GM21367 (cell line): ENCODE results near the gene ARHGAP26.
"Not testable (repeated sequence)": the region's sequence is repeated elsewhere in the genome, so short reads cannot be mapped to it uniquely, and the experiment has no call there.

ENCODE experiments used
- ATAC-seq: cut with Tn5 transposase; IDR thresholded peaks from one replicate; pipeline ENCODE4 v1.9.1; 2021; ENCODE audit not compliant: unreplicated experiment

ARHGAP26 gene

DNA sequence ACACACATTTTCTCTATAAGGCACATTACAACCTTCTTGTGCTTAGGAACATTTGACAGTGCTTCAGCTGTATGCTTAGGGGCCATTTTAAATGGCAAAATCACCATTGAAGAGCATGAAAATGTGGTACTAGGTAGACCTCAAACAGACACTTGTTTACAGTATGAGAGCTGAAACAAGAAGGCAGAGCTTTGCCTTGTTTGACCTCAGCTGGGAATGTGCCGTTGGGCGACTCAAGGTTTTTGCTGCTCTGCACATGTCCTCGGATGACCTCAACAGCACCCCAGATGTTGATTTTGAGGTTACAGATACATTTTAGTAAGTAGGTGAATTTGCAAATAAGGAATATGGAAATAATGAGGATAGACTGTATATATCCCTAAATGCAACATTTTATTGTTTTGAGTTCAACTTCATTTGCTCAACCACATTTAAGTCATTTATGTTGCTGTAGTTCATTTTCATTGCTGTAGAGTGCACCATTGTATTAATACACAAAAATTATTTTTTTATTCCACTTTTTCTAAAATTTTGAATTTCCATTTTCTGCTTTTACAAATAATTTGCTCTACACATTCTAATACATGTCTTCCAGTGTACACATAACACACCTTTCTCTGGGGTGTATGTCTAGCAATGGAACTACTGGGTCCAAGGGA lies 426.6 kb downstream of the ARHGAP26 start:
- ATAC-seq, result no peak

DNA sequence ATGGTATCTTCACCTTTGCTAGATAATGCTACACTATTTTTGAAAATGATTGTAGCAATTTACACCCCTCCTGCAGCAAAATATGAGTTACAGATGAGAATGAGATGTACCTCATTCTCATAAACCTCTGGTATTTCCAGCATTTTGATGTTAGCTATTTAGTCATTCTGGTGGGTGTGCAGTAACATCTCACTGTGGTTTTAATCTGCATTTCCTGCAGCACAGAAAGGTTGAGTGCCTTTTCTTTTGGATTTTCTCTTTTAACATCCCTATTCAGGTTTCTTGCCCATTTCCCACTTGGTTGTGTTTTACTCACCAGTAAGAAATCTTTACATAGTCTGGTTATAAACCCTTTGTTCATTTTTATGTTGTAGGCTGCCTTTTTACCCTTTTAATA lies 427.1 kb downstream of the ARHGAP26 start:
- no peak for ATAC-seq

DNA sequence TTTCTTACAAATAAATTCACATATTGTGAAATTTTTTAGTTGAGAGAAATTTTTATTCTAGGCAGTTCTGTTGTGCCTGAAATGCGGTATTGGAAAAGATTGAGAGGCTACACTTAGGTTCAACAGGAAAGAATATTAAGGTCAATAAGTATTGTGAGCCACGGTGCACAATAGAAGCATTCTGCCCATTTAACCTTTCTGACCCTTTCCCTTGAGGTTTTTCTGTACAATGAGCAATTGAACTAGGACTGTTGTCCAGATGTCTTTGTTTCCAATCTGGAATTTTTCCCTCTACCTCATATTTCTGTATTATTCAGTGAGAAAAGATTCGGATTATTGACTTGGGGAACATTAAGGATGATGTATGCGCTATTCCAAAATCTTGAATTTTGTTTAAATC lies 428.2 kb downstream of the ARHGAP26 start:
- ATAC-seq, result no peak

DNA sequence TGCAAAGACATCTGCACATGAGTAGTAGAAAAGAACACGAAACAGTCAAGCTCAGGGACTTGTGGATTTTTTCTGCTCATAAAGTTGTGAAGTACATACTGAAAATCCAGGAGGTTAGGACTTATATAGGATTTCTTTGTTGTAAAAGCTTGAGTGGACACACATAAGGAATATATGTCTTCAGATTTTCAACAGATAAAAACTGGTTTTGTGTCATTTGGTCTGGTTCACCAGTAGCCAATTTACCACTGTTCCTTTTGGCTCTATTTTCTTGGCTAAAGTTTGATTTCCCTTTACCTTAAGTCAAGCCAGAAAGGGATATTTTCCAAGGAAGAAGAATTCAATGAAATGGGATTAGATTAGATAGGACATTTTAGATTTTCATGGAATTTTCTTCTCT lies 429.0 kb downstream of the ARHGAP26 start:
- no peak for ATAC-seq

DNA sequence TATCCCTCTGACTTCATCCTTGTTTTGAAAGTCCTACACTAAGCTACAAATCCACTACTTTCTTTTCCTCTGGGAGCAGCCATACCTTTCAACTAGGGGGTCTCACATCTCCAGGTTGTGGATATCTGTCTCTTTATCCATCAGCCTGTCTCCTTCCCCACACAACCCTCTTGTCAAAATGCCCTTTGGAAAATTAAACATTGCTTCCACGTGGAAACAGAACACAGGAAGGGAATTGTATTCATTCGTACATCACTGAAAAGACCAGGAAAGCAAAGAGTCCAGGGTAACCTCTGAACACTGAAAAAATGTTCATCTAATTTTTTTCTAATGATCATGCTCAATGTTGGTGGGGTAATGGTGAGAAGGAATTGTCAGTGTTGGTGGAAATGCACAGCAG lies 429.7 kb downstream of the ARHGAP26 start:
- no peak for ATAC-seq

DNA sequence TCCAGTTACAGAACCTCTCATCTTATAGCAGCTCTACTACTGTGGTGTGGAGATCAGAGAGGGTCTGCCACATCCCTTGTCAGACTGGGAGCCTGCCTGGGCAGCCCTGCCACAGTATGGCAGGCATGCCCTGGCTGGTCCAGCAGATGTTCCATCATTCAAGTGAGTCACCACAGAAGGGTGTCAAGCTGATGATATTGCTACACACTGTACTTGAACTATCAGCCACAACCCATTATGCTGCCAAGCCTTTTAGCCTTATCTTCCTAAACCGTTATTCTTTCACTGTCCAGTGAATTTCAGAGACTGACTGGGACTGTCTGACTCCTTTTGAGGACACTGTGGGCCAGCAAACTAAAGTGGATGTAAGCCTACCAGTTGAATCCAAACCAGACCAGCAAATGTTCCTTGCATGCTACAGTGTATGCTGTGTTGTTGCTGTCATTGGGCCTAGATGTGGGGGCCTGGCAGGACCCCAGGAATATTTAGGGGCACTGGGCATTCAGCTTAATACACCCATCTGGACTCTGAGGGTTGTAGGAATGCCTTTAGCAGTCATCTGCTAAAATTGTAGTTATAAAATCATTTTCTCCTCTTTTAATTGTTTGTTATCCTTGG lies 430.7 kb downstream of the ARHGAP26 start:
- ATAC-seq, result no peak

DNA sequence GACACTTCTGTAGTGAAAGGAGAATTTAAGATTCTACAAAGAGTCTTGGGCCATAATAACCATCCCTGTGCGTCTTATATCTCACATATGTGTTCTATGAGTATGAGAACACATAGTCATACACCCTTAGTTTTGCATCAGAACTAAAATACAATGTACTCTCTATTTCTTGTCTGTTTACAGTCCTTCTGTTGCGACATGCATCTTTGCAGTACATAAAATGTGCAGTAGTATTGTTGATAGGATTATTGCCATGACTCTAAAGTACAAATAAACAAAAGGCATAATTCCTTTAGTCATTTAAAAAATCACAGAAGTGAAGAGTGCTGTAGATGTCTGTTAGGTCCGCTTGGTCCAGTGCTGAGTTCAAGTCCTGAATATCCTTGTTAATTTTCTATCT lies 431.4 kb downstream of the ARHGAP26 start:
- ATAC-seq, result no peak

DNA sequence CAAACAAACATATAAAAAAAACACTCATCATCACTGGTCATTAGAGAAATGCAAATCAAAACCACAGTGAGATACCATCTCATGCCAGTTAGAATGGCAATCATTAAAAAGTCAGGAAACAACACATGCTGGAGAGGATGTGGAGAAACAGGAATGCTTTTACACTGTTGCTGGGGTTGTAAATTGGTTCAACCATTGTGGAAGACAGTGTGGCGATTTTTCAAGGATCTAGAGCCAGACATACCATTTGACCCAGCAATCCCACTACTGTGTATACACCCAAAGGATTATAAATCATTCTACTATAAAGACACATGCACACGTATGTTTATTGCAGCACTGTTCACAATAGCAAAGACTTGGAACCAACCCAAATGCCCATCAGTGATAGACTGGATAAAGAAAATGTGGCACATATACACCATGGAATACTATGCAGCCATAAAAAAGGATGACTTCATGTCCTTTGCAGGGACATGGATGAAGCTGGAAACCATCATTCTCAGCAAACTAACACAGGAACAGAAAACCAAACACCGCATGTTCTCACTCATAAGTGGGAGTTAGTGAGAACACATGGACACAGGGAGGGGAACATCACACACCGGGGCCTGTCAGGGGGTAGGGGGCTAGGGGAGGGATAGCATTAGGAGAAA lies 433.3 kb downstream of the ARHGAP26 start:
- ATAC-seq, result not testable (repeated sequence)

DNA sequence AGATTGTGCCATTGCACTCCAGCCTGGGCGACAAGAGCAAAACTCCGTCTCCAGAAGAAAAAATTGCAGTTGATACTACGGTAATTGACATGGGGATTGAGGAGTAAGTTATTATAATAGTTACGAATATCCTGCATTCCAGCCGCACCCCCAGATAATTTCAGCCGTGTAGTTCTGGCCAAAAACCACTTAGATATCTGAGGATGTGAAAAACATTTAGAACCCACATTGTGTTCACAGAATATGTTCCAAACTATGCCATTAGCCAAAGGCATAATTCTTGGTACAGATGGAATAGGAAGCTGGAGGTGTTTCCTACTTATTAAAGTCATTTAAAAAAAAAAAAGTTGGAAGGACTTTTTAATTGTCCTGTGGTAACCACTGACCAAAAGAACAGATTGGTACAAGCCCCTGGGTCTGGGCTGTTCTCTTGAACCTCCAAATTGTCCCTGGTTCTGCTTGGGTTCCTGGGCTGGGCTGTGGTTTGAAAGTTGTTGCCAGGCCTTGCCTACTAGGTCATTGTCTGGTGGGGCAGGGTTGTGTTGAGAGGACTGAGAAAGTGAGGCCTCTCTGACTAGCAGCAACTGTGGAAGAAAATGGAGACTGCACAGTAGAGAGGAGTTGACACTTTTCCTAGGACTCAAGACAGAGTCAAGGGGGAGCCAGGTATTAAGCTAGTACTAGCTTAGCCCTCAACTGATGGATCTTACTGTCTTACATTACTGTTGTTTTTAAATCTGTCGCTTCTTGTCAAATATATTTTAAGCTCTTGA lies 434.5 kb downstream of the ARHGAP26 start:
- no peak for ATAC-seq

DNA sequence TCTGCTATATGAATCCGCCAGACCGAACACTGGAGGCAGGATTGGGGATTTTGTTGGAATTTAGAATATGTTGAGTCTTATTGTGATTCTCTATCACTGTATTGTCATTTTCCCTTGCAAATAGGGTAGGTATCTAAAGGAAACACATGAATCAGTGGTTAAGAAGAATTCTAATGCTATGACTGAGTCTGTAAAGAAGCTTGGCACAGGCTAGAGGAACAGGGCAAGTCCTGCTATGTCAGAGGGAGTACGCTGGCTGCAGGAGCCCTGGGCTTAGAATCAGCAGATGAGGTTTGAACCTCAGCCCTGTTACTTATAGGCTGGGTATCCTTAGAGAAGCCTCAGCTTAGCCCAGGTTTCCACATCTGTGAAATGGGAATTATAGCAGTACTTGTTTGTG lies 435.2 kb downstream of the ARHGAP26 start:
- no peak for ATAC-seq

DNA sequence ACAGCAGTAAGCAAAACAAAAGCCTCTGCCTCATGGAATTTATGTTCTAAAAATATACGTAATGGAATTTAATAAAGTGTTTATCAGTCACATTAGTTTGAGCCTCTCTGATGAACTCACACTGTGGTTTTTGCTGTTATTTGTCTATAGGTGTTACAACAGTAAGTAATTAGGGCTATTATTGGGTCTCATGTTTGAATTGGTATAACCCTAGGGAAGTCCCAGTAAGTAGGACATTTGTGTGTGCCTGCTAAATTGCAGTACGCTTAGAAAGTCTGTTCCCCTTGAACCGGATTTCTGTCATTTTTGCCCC lies 435.7 kb downstream of the ARHGAP26 start:
- no peak for ATAC-seq

DNA sequence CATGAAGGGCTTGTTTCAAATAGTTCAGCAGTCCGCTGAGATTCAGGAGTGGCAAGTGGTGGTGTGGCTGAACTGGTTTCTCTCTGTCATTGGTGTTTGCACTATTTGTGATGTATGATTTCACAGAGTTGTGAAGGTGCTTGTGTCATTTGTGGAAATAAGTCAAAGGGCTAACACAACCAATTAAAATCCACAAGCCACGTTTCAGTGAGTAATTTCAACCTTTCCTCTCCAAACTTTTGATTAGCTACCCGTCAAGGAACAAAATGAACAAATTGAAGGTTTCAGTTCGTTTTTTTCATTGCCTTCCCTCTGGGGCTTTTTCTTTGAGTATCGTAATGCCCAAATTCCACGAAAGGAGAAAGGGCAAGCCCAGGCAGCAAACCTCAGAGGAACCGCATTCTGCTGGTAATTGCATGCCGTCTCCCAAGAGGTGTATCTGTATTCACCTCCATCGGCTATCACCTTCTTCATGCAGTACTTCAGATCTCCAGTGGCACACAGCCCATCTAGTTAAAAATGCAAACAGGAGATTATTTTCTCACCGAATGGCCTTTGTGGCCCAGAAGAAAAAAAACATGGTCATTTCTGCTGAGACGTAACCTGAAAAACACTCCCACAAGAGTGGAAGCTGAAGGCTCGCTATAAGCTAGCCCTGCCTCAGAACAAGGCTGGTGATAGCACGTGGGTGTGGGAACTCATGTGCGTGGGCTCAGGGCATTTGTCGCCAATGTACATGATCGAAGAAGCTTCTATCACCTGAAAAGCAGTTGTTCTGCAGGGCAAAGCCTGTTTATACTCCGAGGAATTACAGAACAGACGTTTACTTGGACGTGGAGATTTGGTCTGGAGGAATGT lies 436.2 kb downstream of the ARHGAP26 start:
- ATAC-seq, result peak; percentile 41

DNA sequence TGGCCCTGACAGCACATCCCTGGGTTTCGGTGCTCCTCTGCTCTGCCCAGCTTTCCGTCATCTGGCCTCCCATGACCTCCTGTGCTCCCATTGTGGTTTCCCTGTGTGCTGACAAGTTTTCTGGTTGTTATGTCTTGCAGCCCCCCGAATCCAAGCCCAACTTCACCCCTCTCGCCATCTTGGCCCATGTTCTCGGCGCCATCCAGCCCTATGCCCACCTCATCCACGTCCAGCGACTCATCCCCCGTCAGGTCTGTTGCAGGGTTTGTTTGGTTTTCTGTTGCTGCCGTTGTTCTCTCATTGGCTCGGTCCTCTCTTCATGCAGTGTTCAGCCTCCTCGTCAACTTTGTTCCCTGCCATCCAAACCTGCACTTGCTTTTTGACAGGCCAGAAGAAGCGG lies 436.9 kb downstream of the ARHGAP26 start:
- ATAC-seq, result no peak

DNA sequence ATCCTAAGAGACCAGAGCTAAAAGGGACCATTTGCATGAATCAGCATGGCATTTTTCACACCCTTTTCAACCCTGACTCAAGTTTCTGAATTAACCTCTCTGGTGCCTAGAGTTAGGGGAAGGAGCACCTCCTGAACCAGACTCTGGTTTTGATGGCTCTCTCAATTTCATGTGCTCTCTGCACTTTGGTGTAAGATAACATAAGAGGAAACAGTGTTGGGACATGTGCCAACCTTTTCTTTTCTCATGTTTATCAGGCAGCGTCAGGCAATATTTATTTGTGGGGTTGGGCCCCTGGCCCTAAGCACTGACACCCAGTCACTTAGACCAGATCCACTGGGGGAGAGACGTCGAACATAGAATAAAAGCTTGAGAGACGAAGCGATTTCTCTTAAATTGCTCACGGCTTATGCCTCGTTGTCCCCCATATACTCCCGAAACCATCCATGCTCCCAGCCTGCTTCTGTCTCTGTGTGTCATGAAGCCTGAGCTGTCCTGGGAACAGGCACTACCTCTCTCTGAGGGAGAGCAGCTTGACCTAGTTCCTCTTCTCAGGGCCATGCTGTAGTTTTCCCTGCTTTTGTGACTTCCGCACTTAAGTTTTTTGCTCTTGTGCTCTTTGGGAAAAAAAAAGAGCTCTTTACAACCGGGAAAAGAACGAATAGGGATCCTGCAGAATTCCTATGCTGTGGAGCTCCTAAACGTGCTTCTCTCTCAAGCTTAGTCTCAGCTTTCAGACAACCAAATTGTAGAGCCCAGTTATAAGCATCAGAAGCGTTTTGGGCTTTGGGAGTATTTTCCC lies 437.6 kb downstream of the ARHGAP26 start:
- ATAC-seq, result no peak

DNA sequence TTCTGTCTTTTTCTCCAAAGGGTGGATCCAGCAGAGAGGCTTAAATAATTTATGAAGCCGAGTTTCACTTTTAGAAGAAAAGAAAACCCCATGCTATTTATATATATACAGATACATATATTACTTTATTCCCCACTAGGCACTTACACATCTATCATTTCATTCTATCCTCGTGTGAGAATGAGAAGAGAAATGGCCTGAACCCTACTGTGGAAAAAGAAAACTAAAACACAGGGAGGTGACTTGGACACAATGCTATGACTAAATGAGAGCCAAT lies 438.1 kb downstream of the ARHGAP26 start:
- no peak for ATAC-seq

DNA sequence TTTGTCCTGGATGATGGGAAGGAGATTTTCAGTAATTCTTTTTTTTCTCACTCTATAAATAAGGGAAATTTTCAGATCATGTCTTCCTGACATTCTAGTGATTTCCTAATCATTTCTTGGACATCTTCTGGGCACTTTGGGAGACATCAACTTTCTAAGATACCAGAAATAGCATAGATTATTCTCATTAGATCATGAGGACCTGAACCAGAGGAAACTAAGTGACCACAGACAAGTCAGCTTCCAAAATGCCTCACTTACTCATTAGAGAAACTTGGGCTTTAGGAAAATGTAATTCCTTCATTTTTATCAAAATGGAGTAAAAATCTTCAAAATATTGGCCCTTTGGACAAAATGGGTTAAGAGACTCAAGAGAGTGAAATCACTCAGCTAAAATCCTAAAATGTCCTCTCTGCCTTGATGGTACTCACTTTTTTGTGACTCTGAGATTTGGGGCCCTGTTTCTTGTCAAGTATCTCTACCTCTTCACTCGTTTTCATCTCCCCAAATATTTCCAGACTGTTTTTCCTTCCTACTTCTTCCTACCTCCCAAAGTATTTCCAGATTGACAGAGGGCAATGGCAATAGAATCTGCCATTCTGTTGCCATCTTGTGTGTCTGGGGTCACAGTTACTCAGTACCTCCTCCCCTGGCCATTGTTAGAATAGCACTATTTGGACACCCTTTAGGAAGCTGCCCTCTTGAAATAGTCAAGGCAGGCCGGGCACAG lies 438.8 kb downstream of the ARHGAP26 start:
- no peak for ATAC-seq

DNA sequence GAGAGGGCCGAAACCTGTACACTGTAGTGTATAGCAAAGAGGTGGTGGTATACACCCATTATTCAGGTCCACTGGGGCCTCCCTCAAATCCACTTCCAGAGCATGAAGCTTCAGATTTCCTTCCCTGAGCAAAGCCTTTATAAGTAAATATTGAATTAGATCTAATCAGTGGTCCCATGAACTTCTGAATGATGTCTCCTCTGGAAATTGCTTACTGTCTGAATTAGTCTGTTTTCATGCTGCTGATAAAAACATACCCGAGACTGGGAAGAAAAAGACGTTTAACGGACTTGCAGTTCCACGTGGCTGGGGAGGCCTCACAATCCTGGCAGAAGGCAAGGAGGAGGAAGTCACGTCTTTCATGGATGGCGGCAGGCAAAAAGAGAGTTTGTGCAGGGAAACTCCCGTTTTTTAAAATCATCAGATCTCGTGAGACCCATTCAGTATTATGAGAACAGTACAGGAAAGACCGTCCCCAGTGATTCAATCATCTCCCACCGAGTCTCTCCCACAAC lies 439.8 kb downstream of the ARHGAP26 start:
- no peak for ATAC-seq

DNA sequence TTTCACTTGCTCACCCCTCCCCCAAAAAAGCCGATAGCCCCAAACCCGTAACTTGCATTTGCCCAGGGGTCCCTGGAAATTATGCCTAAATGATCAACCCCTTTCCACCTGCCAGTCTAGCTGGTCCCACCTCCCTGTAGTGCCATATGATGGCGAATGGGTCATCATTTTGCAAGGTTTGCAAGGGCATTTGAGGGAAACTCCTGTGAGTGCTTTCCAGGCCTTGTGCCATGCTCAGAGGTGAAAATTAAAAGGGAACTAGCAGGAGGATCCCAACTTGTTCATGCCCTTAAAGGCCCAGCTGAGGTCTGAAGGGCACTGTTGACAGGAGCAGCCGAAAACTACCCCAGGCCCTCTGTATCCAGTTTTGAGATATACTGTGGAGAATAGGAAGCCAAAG lies 440.4 kb downstream of the ARHGAP26 start:
- ATAC-seq, result no peak

DNA sequence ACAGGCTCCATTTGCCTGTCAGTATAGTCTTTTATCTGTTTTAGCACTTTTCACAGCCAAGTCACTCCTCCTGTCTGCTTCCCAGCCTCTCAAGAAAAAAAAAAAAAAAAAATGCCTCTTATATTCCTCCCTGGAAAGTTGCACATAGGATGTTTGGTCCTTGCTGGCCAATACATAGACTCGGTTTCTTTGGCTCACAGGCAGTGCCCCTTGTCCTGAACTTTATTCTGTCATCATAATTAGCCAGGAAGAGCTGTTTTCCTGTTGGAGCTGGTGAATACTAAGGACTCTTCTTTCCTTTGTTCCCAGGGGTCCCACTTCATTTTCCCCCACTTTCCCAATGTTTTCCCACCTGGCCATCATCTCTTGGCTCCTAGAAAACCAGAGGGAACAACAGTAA lies 442.1 kb downstream of the ARHGAP26 start:
- ATAC-seq, result no peak
